H1 (cell line): Measurements from ENCODE around the gene QPCT. TPM values are rescaled to one million over a fixed set of nuclear protein-coding genes. Genes with fewer than 3 reads are reported as not detected.

Experiments used
- SAP30 ChIP-seq: fragments of 300-600 bp; sonication (generic); IDR thresholded peaks from 2 replicates; pipeline ENCODE4 v1.7.1; 2012; ENCODE audit warnings: low read length, moderate library complexity, mild to moderate bottlenecking, inconsistent platforms; ENCODE audit not compliant: insufficient read depth, insufficient replicate concordance
- polyA plus RNA-seq, 7 experiments: library from polyadenylated mRNA; depleted of rRNA in 3 of 7; stranded (reverse) in 5 of 7; unstranded in 2 of 7; fragments of >200 nt in 5 of 7; fragments of 200-250 nt in 2 of 7; gene quantifications; 1 replicate in 5 of 7; 2 replicates in 1 of 7; 4 replicates in 1 of 7; pipeline versions ENCODE4 v1.2.1 to v1.2.3, GENCODE V29; 2011 to 2013; ENCODE audit warnings: missing spikeins in 2 of 7, mixed read lengths in 2 of 7
- total RNA-seq: library from RNA; stranded (reverse); fragmentation: NEBNext Ultra II Directional; extraction: Animal tissue kit (Norgen Biotek cat#: 25700); gene quantifications from 2 replicates; pipeline ENCODE4 v1.2.1, GENCODE V29; 2021
- TF ChIP-seq, protein P1 (sequence below): fragments of 300-600 bp; sonication (generic); IDR thresholded peaks from 2 replicates; pipeline ENCODE4 v1.7.1; 2012; ENCODE audit warnings: low read length, moderate library complexity, mild to moderate bottlenecking, inconsistent platforms; ENCODE audit not compliant: insufficient replicate concordance
- TF ChIP-seq, protein P2 (sequence below): IDR thresholded peaks from 2 replicates; pipeline ENCODE4 v1.6.1; 2011; ENCODE audit warnings: low read depth, mild to moderate bottlenecking, low read length; ENCODE audit not compliant: insufficient read depth

The QPCT gene
- total and polyA plus RNA-seq, 2 of the 8 experiments (the other 6 are each of a cell fraction or from before 2014, with no cell fraction given), result 4.0 to 4.3 TPM

DNA sequence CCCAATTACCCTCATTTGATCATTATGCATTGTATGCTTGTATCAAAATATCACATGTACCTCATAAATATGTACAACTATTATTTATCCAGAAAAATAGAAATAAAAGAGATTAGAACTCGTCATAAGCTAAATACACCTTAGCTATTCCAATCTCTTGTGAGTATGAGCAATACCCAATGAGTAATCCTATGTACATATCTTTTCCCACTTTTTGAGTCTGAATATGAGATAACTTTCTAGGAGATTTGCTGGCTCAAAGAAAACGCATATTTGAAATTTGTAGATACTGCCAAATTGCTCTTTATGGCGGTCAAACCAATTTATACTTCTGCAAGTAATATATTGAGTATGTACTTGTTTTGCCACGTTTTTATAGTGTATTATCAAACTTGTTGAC, 43.9 kb upstream of the QPCT start (continued):
- TF ChIP-seq, protein P1, sequence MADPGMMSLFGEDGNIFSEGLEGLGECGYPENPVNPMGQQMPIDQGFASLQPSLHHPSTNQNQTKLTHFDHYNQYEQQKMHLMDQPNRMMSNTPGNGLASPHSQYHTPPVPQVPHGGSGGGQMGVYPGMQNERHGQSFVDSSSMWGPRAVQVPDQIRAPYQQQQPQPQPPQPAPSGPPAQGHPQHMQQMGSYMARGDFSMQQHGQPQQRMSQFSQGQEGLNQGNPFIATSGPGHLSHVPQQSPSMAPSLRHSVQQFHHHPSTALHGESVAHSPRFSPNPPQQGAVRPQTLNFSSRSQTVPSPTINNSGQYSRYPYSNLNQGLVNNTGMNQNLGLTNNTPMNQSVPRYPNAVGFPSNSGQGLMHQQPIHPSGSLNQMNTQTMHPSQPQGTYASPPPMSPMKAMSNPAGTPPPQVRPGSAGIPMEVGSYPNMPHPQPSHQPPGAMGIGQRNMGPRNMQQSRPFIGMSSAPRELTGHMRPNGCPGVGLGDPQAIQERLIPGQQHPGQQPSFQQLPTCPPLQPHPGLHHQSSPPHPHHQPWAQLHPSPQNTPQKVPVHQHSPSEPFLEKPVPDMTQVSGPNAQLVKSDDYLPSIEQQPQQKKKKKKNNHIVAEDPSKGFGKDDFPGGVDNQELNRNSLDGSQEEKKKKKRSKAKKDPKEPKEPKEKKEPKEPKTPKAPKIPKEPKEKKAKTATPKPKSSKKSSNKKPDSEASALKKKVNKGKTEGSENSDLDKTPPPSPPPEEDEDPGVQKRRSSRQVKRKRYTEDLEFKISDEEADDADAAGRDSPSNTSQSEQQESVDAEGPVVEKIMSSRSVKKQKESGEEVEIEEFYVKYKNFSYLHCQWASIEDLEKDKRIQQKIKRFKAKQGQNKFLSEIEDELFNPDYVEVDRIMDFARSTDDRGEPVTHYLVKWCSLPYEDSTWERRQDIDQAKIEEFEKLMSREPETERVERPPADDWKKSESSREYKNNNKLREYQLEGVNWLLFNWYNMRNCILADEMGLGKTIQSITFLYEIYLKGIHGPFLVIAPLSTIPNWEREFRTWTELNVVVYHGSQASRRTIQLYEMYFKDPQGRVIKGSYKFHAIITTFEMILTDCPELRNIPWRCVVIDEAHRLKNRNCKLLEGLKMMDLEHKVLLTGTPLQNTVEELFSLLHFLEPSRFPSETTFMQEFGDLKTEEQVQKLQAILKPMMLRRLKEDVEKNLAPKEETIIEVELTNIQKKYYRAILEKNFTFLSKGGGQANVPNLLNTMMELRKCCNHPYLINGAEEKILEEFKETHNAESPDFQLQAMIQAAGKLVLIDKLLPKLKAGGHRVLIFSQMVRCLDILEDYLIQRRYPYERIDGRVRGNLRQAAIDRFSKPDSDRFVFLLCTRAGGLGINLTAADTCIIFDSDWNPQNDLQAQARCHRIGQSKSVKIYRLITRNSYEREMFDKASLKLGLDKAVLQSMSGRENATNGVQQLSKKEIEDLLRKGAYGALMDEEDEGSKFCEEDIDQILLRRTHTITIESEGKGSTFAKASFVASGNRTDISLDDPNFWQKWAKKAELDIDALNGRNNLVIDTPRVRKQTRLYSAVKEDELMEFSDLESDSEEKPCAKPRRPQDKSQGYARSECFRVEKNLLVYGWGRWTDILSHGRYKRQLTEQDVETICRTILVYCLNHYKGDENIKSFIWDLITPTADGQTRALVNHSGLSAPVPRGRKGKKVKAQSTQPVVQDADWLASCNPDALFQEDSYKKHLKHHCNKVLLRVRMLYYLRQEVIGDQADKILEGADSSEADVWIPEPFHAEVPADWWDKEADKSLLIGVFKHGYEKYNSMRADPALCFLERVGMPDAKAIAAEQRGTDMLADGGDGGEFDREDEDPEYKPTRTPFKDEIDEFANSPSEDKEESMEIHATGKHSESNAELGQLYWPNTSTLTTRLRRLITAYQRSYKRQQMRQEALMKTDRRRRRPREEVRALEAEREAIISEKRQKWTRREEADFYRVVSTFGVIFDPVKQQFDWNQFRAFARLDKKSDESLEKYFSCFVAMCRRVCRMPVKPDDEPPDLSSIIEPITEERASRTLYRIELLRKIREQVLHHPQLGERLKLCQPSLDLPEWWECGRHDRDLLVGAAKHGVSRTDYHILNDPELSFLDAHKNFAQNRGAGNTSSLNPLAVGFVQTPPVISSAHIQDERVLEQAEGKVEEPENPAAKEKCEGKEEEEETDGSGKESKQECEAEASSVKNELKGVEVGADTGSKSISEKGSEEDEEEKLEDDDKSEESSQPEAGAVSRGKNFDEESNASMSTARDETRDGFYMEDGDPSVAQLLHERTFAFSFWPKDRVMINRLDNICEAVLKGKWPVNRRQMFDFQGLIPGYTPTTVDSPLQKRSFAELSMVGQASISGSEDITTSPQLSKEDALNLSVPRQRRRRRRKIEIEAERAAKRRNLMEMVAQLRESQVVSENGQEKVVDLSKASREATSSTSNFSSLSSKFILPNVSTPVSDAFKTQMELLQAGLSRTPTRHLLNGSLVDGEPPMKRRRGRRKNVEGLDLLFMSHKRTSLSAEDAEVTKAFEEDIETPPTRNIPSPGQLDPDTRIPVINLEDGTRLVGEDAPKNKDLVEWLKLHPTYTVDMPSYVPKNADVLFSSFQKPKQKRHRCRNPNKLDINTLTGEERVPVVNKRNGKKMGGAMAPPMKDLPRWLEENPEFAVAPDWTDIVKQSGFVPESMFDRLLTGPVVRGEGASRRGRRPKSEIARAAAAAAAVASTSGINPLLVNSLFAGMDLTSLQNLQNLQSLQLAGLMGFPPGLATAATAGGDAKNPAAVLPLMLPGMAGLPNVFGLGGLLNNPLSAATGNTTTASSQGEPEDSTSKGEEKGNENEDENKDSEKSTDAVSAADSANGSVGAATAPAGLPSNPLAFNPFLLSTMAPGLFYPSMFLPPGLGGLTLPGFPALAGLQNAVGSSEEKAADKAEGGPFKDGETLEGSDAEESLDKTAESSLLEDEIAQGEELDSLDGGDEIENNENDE, result no peak
- TF ChIP-seq, protein P2, sequence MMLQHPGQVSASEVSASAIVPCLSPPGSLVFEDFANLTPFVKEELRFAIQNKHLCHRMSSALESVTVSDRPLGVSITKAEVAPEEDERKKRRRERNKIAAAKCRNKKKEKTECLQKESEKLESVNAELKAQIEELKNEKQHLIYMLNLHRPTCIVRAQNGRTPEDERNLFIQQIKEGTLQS, result no peak
- no peak for TF ChIP-seq SAP30
